UCSD-AML1 (cell line): Measurements from ENCODE around the gene PIK3R1.
"Not testable (repeated sequence)": the region's sequence is repeated elsewhere in the genome, so short reads cannot be mapped to it uniquely, and the experiment has no call there.

Source experiments
- DNase-seq: peaks from one replicate; lab custom pipeline; 2025; ENCODE audit not compliant: unreplicated experiment; lab: John Stamatoyannopoulos, UW

The PIK3R1 gene

GRCh38 chr5:68192679-68193060 lies 22.9 kb upstream of the PIK3R1 start:
- no peak for DNase-seq

GRCh38 chr5:68193481-68194036 lies 22.0 kb upstream of the PIK3R1 start:
- no peak for DNase-seq

GRCh38 chr5:68194386-68194785 lies 21.2 kb upstream of the PIK3R1 start:
- no peak for DNase-seq

- no peak for DNase-seq
Measured at GRCh38 chr5:68195137-68195536, 20.4 kb upstream of the PIK3R1 start.

DNA sequence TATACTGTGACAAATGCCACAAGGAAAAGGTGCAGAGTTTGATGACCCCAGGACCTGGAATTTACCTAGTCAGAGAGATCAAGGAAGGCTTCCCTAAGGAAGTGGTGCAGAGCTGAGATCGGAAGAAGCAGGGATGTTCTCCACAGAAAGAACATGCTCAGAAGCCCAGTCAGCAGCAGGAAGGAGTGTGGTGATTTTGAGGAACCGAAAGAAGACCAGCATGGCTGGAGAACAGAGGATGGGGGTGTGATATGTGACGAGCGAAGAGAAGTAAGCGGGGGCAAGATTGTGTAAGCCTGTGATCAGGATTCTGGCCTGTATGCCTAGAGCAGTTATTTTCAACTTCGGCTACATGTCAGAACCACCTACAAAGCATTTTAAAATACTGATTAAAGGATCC lies 18.7 kb upstream of the PIK3R1 start:
- DNase-seq, result peak; percentile 14

DNA sequence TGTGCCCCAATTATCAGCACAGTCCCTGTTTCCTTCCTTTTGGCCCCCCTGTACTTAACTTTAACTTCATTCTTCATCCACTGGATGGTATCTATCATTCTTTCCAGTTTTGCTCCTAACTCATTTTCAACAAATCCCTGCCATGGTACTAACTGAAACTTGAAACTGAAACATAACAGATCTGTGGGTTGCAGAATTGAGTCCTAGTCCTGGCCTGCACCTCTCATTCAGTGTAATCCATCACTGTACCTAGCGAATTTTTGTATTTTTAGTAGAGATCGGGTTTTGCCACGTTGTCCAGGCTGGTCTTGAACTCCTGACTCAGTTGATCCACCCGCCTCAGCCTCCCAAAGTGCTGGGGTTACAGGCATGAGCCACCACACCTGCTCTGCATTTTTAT lies 15.3 kb upstream of the PIK3R1 start:
- DNase-seq, result no peak

GRCh38 chr5:68210654-68211053 lies 4.9 kb upstream of the PIK3R1 start:
- DNase-seq, result not testable (repeated sequence)

DNA sequence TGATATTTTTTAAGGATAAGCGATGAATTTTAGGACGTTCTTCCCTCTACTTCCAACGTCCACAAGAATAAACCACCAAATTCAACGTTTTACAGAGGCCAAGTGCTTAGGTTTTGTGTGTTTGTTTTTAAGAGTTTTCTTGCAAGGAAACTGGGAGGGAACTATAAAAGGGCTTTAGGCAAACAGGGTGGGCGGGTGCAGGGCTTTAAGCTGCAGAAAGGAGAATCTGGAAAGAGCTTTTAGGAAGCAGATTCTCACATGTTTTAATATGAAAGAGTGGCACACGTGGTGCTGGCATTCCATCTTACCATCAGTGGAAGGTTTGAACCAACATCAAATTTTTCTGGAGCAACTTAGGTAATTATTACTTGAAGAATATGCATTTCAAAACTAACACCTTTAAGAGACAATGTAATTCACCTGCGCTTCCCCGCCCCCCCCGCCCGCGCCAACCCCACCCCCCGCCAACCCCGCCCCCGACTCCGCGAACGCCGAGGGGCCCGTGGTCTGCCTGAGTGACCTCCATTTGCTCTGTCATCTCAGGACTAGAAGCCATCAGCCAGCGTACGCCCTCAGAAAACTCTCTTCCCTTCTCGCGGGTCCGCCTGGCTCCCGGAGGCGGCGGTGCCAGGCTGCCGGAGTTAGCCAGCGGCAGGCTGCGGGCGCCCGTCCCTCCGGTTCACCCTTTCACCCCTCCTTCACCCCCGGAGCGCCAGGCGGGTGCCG lies 911 bp upstream of the PIK3R1 start:
- no peak for DNase-seq

DNA sequence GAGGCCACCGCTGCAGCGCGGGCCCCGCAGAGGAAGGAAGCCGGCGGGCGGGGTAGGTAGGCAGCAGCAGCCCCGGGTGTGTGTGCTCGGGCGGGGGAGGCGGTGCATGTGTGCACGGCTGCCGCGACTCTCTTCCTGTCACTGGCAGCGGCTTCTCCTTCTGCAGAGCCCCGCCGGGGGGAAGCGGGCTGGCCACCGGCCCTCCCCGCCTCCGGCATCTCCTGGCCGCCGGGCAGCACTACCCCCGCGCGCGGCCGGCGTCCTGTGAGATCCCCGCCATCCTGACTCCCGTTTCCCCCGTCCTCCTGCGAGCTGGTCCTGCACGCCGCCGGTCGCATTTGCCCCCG lies 315 bp downstream of the PIK3R1 start:
- DNase-seq, result no peak

DNA sequence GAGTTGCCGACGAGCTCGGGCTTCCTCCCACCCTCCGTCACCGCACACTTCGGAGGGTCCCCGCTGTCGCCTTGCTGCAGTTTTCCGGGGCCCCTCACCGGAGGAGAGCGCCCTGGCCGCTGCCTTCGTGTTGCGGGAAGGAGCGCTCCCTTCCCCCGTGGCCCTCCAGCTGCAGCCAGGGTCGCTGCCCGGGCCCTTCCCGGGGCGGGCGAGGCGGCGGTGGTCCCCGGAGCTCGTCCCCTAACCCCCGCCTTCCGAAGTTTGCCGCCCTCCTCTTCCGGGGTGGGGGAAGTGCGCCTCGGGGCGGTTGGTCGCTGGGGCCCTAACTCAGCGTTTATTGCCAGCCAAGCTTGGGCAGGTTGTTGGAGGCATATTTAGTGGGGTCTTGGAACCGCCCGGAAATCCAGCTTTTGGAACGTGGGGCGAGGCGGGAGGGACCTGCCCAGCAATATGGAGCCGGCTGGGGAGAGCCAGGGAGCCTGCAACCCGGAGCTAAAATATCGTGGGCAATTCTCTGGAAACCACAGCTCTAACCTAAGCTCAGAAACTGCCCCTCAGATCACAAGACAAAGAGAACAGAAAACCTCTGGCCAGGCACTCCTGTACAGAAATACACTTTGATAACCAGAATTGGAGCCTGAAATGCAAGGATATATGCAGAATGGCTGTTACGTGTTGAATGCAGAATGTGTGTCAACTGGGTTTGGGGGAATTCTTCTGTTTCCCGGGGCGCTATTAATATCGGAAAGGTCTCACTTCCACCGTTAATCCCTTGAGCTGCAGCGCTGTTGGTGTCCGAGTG lies 890 bp downstream of the PIK3R1 start:
- DNase-seq, result peak; percentile 72

- no peak for DNase-seq
Measured at GRCh38 chr5:68217047-68217355, 1.4 kb downstream of the PIK3R1 start.

DNA sequence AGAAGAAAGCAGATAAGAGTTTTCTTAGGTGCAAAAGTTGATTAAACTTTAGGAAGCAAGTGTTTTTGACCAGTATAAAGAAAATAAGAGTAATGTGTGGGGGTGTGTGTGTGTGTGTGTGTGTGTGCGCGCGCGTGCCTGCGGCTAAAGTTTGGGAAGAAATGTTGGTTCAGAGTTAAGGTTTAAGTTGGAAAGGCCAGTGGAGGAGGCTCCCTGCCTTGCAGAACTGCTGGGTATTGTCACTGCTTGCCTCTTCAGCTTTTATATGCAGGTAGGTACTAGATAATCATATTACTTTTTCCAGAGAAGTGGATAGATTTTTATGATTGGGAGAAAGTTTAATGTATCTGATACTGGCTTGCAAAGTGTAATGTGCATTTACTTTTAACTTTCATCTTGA lies 2.0 kb downstream of the PIK3R1 start:
- DNase-seq, result peak; percentile 13

- DNase-seq, result no peak
Measured at GRCh38 chr5:68219161-68219816, 3.7 kb downstream of the PIK3R1 start.

DNA sequence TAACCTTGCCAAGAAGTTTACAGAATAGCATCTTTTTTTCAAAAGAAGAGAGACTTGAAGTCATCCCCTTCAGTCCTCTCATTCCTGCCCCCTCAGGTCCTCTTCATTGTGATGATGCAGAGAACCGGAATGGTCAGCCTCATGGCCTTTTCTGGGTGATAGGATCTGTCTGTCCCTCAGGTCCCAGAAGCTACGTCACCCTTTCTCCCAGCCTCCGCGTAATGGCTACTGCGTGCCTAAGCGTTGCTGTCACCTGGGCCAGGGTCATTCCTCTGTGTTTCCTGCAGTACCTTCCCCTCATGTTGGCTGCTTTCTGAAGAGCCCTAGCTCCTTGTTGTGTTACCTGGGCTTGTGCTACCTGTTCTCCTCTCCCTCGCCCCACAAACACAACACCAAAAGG lies 4.7 kb downstream of the PIK3R1 start:
- DNase-seq, result no peak

DNA sequence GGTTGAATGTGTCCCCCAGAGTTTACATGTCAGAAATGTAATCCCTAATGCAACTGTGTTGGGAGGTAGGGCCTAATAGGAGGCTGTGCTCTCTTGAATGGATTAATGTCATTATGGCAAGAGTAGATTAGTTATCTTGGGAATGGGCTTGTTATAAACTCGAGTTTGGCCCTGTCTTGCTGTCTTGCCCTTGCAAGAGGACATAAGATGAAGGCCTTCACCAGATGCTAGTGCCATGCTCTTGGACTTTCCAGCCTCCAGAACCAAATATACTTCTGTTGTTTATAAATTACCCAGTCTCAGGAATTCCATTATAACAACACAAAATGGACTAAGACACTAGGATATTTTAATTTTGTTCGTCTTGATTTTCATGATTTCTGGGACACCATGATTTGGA lies 5.4 kb downstream of the PIK3R1 start:
- DNase-seq, result no peak

DNA sequence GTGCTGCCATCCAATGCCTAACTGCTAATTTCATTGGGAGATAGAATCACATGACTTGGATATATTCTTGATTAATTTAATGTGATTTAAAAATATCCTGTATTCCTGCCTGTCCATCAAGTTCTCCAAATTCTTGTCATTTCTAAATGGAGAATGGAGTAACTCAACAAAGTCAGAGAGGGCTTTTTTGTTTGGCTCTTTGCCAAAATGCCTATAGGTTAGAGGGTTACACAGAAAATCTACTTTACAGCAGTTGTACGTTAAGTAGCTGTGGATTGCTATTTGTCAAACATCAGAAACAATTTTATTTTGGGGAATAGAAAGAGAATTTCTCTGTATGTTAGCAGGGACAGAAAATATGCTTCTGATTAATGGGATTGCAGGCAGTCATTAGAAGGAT lies 5.9 kb downstream of the PIK3R1 start:
- no peak for DNase-seq

- no peak for DNase-seq
Measured at GRCh38 chr5:68222310-68222709, 6.8 kb downstream of the PIK3R1 start.

DNA sequence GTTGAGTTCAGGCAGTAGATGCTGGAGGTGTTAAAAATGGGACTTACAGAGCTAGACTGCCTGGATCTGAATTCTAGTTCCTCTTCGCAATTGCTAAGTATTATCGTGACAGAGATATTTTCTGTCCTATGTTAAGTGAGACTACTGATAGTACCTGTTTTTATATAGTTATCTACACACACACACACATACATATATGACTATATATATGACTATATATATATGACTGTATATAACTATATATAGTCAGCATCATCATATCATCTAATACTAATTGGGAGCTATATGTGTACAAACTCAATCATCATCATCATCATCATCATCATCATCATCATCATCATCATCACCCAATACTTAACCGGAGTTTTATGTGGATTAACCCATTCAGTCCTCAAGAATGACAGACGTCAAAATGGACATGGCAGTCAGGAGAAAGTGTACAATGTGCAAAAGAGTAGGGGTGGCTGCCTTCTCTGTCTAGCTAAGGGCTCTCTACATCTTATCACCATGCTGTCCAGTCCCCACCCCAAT lies 7.3 kb downstream of the PIK3R1 start:
- no peak for DNase-seq

GRCh38 chr5:68223904-68224303 lies 8.3 kb downstream of the PIK3R1 start:
- no peak for DNase-seq

DNA sequence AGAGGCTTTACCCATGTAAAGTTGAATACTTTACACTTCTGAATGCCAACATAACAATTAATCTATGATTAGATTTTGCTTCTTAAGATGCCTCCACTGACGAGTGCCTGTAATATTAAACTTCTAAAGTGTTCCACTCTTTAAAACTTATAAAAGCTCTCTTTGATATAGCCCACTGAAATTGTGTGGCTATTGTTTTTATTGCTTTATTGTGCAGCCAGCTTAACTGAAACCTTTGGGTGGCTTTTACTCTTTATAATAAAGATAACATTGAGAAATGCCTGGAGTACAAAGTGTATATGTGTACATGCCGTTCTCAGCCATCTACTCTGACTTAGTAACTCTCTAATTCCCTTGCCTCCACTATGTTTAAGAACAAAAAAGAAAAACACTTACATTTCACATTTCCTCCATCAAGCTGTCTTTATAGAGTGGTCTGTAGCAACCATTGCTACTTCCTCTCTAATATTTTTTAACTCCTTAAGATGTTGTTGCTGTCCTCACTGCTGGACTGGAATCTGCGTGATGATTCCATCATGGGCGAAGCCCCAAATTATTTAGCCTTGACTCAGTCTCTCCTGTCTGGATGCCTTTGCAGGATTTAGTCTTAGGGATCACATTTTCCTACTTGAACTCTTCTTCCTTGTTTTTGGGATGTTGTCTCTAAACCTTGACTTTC lies 9.1 kb downstream of the PIK3R1 start:
- DNase-seq, result no peak

DNA sequence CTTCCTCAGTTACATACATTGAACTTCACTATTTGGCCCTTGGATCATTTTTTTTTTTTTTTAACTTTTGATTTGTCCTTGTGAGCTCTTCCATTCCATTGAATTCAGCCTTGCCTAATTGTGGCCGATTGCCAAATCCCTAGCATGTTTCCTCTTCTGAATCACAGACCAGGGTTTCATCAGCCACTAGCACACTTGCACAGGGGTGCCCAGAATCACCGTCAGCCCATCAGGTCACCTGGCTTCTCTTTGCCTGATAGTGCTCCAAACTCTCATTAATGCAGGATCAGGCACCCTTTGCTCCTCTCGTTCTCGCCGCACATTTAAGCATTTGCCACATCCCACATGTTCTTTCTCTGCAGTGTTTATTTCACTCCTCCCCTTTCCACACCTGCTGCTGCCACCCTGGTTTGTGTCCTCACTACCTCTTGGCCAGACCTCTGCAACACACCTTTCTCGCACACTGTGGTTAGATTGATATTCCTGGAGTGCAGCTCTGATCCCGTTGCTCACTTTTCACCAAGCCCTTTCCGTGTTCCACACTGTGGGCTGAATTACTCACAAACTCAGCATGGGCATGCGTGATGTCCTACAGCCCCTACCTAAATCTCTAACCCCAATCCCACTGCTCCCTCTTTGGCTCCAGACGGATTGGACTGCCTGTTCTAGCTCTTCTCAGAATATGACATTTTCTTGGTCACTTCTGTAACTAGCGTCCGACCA lies 9.8 kb downstream of the PIK3R1 start:
- DNase-seq, result no peak
